ENCODE measurements around the gene LRCH3. TPM values are rescaled to one million over a fixed set of nuclear protein-coding genes. Genes with fewer than 3 reads are reported as not detected.

Gene LRCH3
- polyA plus RNA-seq, 2 of the 4 experiments (the other 2 are of a cell fraction) = 14.2 to 44.6 TPM

- 90% methylated on average over 6 of the region's 6 CpGs for WGBS (ENCODE audit: missing lambda C conversion rate)
- CTCF ChIA-PET = no interaction called here
- Histone ChIP-seq H3K9me3 (no peaks in the 10 kb centered on the region), H3K4me3 (no peak overlapping the region), H3K4me1 (no peaks in the 10 kb centered on the region), H3K4me2 (no peak overlapping the region), H3K27ac (no peak overlapping the region)
- no peak for FAIRE-seq
- TF ChIP-seq MAX (IDR thresholded peaks at IDR 0.05) = no peak
- TF ChIP-seq RAD21 (conservative IDR thresholded peaks at IDR 0.05 in 1 of 2, IDR thresholded peaks at IDR 0.05 in 1 of 2) = no peak
- no peak for TF ChIP-seq BHLHE40 (IDR thresholded peaks at IDR 0.05; ENCODE audit: low read depth, low read length)
- ATAC-seq = no peak
- POLR2A ChIA-PET = no interaction called here
- no peak for DNase-seq (ENCODE audit: low read depth in 1 of 2, low spot score in 1 of 2)
Observed at GRCh38 chr3:197874653-197875052, 83.6 kb downstream of the LRCH3 start.

GRCh38 chr3:197877902-197878301 lies 86.8 kb downstream of the LRCH3 start:
- no peak for FAIRE-seq
- 100% methylated on average over 4 of the region's 4 CpGs for WGBS (ENCODE audit: missing lambda C conversion rate)

DNA sequence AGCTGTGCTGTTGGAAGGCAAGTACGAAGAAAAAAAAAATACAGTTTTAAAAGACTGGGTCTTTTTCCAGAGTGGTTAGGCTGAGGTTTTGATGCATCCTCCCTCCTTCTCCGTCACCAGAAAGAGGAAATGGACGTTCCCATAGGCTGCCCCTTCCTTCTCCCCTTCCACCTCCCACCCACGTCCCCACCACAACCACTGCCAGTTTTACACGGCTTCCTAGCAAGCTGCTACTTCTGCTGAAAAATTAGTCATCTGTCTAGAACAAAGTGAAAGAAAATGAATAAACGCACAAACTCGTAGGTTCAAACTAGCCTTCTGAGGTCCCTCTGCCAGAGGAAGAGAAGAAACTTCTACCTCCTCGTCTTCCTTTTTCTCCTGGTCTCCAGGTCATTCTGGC lies 87.4 kb downstream of the LRCH3 start:
- Histone ChIP-seq H3K4me1 (no peaks in the 10 kb centered on the region), H3K9me3 (no peaks in the 10 kb centered on the region), H3K27ac (no peak overlapping the region), H3K4me2 (no peak overlapping the region), H3K4me3 (no peak overlapping the region)
- no peak for DNase-seq (ENCODE audit: low read depth in 1 of 2, low spot score in 1 of 2)
- ChIA-PET CTCF (no interaction called here), POLR2A (no interaction called here)
- no peak for FAIRE-seq
- WGBS (ENCODE audit: missing lambda C conversion rate) = 90% methylated on average over 8 of the region's 8 CpGs
- ATAC-seq = no peak
- TF ChIP-seq MAX (IDR thresholded peaks at IDR 0.05) = no peak
- no peak for TF ChIP-seq FOSL2 (IDR thresholded peaks at IDR 0.05)
- TF ChIP-seq FOSL2 (CRISPR knock-in tag; IDR thresholded peaks at IDR 0.05) = no peak
- TF ChIP-seq CBX8 (IDR thresholded peaks at IDR 0.05) = no peak
- TF ChIP-seq SREBF2 (IDR thresholded peaks at IDR 0.05) = no peak
- no peak for TF ChIP-seq EP300 (IDR thresholded peaks at IDR 0.05)
- no peak for TF ChIP-seq GATA3 (IDR thresholded peaks at IDR 0.05; ENCODE audit: borderline replicate concordance)
- no peak for TF ChIP-seq MAZ (IDR thresholded peaks at IDR 0.05; ENCODE audit: borderline replicate concordance, low read depth, low read length)
- no peak for TF ChIP-seq NR3C1 (IDR thresholded peaks at IDR 0.05)
- TF ChIP-seq KDM1A (IDR thresholded peaks at IDR 0.05; ENCODE audit: low read depth) = no peak

More at GRCh38 chr3:197877902-197878301, 86.8 kb downstream of the LRCH3 start:
- no peak for TF ChIP-seq RNF2 (IDR thresholded peaks at IDR 0.05; ENCODE audit: borderline replicate concordance, low read depth)
- no peak for TF ChIP-seq CBX8 (IDR thresholded peaks at IDR 0.05)
- TF ChIP-seq GATA3 (IDR thresholded peaks at IDR 0.05; ENCODE audit: borderline replicate concordance) = no peak
- no peak for TF ChIP-seq MAFK (IDR thresholded peaks at IDR 0.05; ENCODE audit: partially characterized antibody)
- no peak for TF ChIP-seq ZFP36 (IDR thresholded peaks at IDR 0.05; ENCODE audit: borderline replicate concordance, partially characterized antibody)
- no peak for TF ChIP-seq SREBF2 (IDR thresholded peaks at IDR 0.05)
- no peak for TF ChIP-seq JUN (IDR thresholded peaks at IDR 0.05)
- TF ChIP-seq CBX2 (IDR thresholded peaks at IDR 0.05; ENCODE audit: borderline replicate concordance, low read depth) = no peak
- no peak for TF ChIP-seq NR3C1 (IDR thresholded peaks at IDR 0.05)
- no peak for TF ChIP-seq KDM5A (IDR thresholded peaks at IDR 0.05)
- TF ChIP-seq EHMT2 (IDR thresholded peaks at IDR 0.05; ENCODE audit: low read depth) = no peak
- TF ChIP-seq FOSL2 (IDR thresholded peaks at IDR 0.05) = no peak
- TF ChIP-seq FOSL2 (CRISPR knock-in tag; IDR thresholded peaks at IDR 0.05) = no peak
- TF ChIP-seq TP53 (CRISPR knock-in tag; IDR thresholded peaks at IDR 0.05) = no peak
- no peak for TF ChIP-seq RFX5 (IDR thresholded peaks at IDR 0.05)
- TF ChIP-seq RCOR1 (IDR thresholded peaks at IDR 0.05; ENCODE audit: low read depth, low read length) = no peak
- TF ChIP-seq ZNF302 (CRISPR knock-in tag; IDR thresholded peaks at IDR 0.05) = no peak
- TF ChIP-seq TFCP2L1 (CRISPR knock-in tag; IDR thresholded peaks at IDR 0.05) = no peak
- TF ChIP-seq CEBPB (IDR thresholded peaks at IDR 0.05) = no peak
- no peak for TF ChIP-seq NFE2L2 (conservative IDR thresholded peaks at IDR 0.05; ENCODE audit: low read length)
- no peak for TF ChIP-seq CHD4 (IDR thresholded peaks at IDR 0.05; ENCODE audit: borderline replicate concordance)
- Histone ChIP-seq H3K4me3 (no peak overlapping the region), H3K27ac (no peak overlapping the region), H3K4me1 (no peaks in the 10 kb centered on the region), H3K4me2 (no peak overlapping the region), H3K9me3 (no peaks in the 10 kb centered on the region)
- ChIA-PET CTCF (no interaction called here), POLR2A (no interaction called here)
- DNase-seq (ENCODE audit: low read depth in 1 of 2, low spot score in 1 of 2) (no peak), ATAC-seq (no peak)

All from A549 (cell line).